Right hindlimb (tissue), 1 donor: ENCODE data around the gene TOMM34.
A peak's percentile ranks its signal among the peaks of the same experiment; 100 is the strongest.

Experiments used
- DNase-seq: peaks from one replicate; pipeline ENCODE4 v3.0.0-alpha.2; 2018

Gene TOMM34

GRCh38 chr20:44928595-44928994, 31.6 kb downstream of the TOMM34 start:
- no peak for DNase-seq

- no peak for DNase-seq
Observed at GRCh38 chr20:44924541-44924940, 35.7 kb downstream of the TOMM34 start.

GRCh38 chr20:44921447-44921846, 38.8 kb downstream of the TOMM34 start:
- no peak for DNase-seq

GRCh38 chr20:44918761-44919160, 41.4 kb downstream of the TOMM34 start:
- no peak for DNase-seq

- DNase-seq = no peak
Observed at GRCh38 chr20:44918342-44918741, 41.9 kb downstream of the TOMM34 start.

- DNase-seq = no peak
Observed at GRCh38 chr20:44917399-44917798, 42.8 kb downstream of the TOMM34 start.

GRCh38 chr20:44916586-44916985, 43.6 kb downstream of the TOMM34 start:
- DNase-seq = no peak

- DNase-seq = no peak
Observed at GRCh38 chr20:44914924-44915323, 45.3 kb downstream of the TOMM34 start.

- no peak for DNase-seq
Observed at GRCh38 chr20:44912189-44912588, 48.0 kb downstream of the TOMM34 start.

- DNase-seq = peak; percentile 50
Observed at GRCh38 chr20:44911264-44911921, 48.8 kb downstream of the TOMM34 start.

GRCh38 chr20:44910690-44911262, 49.4 kb downstream of the TOMM34 start:
- no peak for DNase-seq

GRCh38 chr20:44909872-44910689, 50.1 kb downstream of the TOMM34 start, which contains the start of gene PABPC1L:
TSS of gene PABPC1L (plus strand) at chr20:44910060. CDS start at chr20:44910144, 84 bp downstream.
- DNase-seq = peak; percentile 69

GRCh38 chr20:44908987-44909871, 51.0 kb downstream of the TOMM34 start:
- no peak for DNase-seq

GRCh38 chr20:44904377-44904776, 55.8 kb downstream of the TOMM34 start:
- no peak for DNase-seq

GRCh38 chr20:44901974-44902373, 58.2 kb downstream of the TOMM34 start:
- no peak for DNase-seq

GRCh38 chr20:44900231-44900854, 59.9 kb downstream of the TOMM34 start:
- no peak for DNase-seq

- DNase-seq = no peak
Observed at GRCh38 chr20:44897133-44897532, 63.1 kb downstream of the TOMM34 start.

GRCh38 chr20:44896583-44896982, 63.6 kb downstream of the TOMM34 start:
- no peak for DNase-seq

GRCh38 chr20:44894959-44895358, 65.2 kb downstream of the TOMM34 start:
- no peak for DNase-seq
